Dermis microvascular lymphatic vessel endothelial cell (primary cell): Measurements from ENCODE around the gene NTN4. TPM values are rescaled to one million over a fixed set of nuclear protein-coding genes. Genes with fewer than 3 reads are reported as not detected.
"Not testable (repeated sequence)": the region's sequence is repeated elsewhere in the genome, so short reads cannot be mapped to it uniquely, and the experiment has no call there.

Experiments used
- DNase-seq, 2 donors: peaks; one replicate each; pipeline versions ENCODE4 v3.0.0 to v3.0.0-alpha.2; 2010; ENCODE audit warnings: low read depth in 2 of 2
- total RNA-seq: library from RNA; depleted of rRNA; stranded (reverse); fragments of >200 nt; gene quantifications from 2 replicates; pipeline ENCODE4 v1.2.1, GENCODE V29; 2014

Gene NTN4
- total RNA-seq, 1 donor from 2014 or later: 204 TPM

DNA sequence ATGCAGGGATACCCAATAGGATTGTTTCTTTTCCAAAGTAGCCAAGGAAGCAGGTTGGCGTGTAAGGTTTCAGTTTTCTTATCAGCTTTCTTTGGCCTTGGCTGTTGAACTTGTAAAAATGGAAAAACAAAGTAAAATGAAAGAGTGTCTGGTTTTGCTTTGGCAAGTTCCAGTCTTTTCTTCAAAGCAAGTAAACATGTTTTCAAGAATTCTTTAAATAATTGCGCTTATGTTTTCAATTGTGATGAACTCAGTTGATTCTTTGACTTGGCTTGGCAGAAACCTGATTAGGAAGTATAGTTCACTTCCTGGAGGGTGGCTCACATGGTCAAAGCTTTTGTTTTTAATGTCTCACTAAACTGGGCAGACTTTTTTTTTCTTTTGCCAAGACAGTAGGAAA lies 127.0 kb downstream of the NTN4 start:
- peak; percentile 56 to 96 for DNase-seq

GRCh38 chr12:95661360-95661759 lies 129.2 kb downstream of the NTN4 start:
- no peak for DNase-seq

GRCh38 chr12:95658386-95658785 lies 132.2 kb downstream of the NTN4 start:
- no peak for DNase-seq

GRCh38 chr12:95654665-95655064 lies 135.9 kb downstream of the NTN4 start:
- DNase-seq: not testable (repeated sequence)

DNA sequence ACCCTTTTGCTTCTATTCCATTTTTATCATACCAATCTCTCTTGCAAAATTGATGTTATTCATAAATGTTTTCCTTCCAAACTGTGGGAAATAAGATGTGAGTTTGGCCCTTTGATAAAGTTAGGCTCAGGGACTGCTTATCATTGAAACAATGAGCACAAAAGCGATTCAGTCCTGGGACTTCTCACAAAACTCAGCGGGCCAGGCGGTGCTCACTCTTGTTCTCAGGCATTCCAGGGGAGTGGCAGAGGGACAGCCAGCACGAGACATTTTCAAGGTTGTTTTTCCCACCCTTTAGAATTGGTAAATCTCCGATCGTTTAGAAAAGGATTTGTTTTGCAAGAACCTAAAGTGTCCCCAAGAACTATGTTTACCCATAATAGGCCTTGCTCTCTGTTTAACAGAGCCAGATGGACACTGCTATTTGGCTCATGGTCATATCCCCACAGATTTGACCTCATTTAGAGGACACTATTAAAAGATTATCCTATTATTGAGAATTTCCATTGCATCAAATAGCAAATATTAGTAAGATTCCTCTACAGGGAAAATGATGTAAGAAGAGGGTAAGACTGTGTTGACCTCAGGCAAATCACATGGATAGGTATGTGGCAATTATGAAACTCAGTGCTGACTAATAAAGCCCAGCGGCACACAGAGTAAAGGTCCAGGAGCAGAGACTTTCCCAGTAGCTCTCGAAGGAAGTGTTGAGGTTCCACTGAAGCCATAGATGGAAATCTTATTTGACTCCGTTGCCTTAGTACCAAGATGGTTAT lies 136.6 kb downstream of the NTN4 start:
- DNase-seq: peak; percentile 54 to 58

DNA sequence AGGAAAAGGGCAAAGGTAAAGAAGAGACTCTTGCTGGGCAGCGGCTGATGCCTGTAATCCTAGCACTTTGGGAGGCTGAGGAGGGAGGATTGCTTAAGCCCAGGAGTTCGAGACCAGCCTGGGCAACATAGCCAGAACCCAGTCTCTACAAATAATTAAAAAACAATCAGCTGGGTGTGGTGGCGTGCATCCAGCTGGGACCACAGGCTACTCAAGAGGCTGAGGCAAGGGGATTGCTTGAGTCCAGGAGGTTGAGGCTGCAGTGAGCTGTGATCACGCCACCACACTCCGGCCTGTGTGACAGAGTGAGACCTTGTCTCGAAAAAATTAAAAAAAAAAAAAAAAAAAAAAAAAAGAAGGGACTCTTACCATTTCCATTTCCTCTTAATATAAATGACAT lies 138.9 kb downstream of the NTN4 start:
- no peak for DNase-seq

DNA sequence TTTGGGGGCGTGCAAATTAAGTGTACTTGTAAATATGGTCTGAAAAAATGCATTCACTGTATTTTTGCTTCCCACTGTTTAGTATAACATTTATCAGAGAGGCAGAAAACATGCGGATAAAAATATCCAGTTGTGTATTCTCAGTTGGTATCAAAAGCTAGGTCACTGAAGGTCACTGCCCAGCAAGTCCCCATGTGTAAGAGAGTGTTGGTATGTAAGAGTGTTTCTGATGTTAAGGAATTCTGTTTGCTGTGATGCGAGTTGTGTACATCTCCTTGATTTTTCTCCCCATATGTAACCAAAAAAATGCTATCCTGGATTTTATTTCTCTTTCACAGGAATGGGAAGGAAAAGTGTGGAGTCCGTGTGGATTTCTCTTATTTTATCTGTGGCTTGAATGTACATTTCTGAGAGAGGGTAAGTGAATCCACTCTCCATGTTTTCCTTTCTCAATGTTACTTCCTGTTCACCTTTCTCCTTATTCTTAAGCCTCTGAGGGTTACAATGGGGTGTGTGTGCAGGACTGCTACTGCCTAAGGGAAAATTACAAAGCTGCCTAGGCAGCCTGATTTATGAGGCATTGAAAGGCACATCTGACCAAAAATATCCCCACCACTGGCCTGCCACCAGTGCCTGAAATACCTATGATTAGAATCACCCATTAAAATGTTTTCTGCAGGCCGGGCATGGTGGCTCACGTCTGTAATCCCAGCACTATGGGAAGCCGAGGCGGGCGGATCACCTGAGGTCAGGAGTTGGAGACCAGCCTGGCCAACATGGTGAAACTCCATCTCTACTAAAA lies 141.4 kb downstream of the NTN4 start:
- DNase-seq: peak in 1 of 2 donors; percentile 76

DNA sequence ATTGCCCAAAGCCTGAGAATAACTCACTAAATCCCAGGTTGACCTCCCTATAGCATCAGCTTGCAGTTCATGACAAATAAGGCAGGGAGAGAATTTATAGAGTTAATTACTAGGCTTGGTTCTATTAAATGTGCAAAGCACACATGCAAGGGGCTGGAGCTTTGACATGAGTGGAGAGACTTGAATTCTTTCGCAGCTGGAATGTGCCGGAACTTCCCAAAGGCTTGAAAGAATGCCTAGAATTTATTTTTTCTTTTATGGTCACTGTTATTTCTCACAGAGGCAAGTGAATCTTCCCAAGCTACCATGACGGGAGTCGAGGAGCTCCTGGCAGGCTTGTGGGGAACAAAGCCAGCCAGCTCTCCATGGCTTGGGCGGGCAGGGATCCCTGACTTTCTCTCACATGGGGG lies 143.8 kb downstream of the NTN4 start:
- DNase-seq: no peak

- DNase-seq: no peak
Observed at GRCh38 chr12:95643256-95643655, 147.3 kb downstream of the NTN4 start.

DNA sequence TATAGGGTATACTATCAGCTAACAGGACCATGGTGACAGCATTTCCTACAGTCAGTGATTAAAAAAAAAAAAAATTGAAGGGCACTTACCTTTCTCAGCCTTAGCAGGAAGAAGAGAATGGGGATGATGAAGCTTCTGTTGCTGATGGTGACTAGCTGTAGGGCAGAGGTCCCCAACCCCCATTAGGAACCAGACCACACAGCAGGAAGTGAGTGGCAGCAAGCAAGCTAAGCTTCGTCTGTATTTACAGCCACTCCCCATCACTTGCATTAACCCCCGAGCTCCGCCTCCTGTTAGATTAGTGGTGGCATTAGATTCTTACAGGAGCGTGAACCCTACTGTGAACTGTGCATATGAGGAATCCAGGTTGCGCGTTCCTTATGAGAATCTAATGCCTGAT lies 148.0 kb downstream of the NTN4 start:
- no peak for DNase-seq

DNA sequence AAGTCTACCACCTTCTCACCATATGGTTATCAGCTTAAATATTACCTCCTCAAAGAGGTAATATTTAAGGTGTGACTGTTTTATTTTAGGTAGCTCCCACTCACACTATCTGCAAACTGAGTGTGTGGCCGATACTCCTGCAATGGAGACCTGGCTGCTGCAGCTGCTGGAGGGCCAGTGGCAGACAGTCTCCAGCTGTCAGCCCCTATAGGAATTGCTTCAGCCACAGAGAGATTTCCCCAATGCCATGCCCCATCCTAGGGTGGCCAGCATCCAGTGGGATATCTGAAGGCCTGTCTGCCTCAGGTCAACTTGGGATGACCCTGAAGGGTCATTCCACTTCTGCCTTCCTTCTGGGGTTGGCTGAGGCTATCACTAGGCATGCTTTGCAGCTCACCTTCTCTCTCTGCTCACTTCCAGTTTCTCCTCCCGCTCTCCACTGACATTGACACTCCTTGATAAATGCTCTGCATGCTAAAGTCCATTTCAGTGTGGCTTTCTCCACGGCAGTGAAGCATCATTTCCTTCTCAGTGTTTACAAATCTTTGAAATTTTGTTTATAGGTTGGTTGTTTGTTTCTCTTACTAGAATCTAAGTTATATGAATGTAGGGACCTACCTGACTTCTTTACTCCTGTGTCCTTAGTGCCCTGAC lies 149.1 kb downstream of the NTN4 start:
- DNase-seq: no peak

GRCh38 chr12:95640516-95640915 lies 150.0 kb downstream of the NTN4 start:
- no peak for DNase-seq

DNA sequence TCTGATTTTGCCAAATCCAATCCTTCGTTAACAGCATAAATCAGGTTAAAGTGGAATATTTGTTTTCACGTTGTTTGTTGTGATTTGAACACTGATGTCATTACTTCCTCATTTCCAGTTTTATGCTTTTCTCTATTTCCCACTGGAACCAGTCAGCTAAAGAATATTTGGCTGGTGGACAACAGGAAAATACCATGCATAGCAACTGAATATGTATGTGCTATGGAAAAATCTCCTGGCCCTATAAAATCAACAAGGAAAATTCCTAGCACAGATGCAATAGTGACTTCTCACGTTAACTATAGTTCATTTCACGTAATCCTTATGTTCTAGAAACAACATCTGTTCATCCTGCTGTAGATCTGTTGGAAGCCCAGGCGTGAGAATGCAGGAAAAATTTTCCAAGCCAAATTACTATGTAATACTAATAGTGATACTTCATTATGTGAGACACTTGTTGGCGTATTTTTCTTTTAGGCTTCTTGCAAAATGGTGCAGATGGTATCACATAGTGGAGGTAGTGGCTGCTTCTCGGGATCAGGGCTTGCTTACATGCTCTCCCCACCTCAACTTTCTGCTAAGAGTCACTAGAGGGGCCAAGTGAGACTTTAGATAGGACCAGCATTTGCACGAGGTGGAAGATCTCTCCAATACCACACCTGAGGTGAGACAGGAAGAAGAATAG lies 153.0 kb downstream of the NTN4 start:
- peak; percentile 99 to 100 for DNase-seq

DNA sequence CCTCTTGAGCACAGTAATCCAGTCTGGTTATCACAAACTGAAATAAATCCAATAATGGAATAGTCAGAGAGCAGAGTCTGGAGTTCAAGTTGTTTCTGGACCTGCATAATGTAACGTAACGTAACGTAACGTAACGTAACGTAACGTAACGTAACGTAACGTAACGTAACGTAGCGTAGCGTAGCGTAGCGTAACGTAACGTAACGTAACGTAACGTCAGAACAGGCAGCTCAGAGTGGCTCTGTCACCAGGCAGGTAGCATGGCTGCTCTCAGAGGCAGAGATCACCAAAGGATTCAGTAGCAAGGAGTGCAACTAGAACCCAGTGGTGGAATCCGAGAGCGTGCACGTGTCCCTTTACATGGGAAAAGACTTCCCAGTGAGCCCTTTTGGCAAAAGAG lies 153.6 kb downstream of the NTN4 start:
- no peak for DNase-seq

DNA sequence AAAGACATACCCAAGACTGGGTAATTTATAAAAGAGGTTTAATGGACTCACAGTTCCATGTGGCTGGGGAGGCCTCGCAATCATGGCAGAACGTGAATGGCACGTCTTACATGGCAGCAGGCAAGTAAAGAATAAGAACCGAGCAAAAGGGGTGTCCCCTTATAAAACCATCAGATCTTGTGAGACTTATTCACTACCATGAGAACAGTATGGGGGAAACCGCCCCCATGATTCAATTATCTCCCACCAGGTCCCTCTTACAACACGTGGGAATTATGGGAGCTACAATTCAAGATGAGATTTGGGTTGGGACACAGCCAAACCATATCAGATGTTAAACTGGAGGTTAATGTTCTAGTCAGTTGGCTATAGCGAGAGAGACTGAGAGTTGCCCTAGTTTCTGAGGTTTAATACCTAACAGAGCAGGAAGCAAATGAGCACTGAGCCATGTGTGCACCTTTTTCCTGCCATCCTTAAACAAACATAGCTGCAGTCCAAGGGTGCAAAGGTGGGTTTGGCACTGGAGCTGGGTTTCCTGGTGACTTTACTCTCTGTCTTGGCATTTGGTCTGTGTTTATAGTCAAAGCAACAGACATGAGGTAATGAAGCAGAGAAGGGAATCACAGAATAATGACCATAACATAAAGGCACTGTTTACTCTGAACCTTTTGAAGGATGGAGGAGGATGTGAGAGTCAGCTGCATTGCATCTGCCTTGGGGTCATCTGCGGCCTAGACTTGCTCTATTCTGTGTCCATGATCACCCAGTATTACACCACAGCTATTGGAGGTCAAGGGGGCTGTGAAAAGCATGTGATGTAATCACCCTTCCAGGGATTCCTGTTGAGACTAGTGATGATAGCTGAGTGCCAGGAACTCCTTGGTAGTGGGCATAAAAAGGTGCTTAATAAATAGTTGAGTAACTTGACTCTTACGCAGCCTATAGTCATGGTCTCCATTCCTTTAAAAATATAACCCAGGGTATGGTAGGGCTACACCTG lies 155.6 kb downstream of the NTN4 start:
- peak; percentile 100 for DNase-seq

GRCh38 chr12:95633732-95634465 lies 156.7 kb downstream of the NTN4 start:
- DNase-seq: peak in 1 of 2 donors; percentile 75

DNA sequence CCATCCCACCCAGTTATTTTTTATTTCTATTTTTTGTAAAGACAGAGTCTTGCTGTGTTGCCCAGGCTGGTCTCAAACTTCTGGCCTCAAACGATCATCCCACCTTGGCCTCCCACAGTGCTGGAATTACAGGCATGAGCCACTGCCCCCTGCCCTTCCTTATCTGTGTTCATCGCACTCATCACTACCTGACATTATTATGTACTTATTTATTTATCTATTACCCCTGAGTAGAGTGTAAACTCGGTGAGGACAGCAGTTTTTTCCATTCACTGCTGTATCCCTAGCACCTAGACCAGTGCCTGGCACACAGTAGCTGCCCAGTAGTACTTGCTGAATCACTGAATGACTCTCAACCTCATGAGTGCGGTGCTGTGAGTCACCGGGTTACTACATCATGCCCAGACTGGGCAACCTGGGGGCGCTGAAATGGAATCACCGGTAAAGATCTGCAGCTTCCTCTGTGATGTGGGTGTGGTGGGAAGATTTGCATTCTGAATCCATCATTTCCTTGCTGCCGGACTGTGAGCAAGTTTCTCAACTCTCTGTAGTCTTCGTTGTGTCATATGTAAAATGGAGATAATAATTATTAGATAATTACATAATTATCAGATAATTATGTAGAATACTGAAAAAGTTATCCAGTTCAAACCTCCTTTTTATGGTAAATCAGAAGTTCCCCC lies 157.4 kb downstream of the NTN4 start:
- DNase-seq: peak; percentile 75 to 97

DNA sequence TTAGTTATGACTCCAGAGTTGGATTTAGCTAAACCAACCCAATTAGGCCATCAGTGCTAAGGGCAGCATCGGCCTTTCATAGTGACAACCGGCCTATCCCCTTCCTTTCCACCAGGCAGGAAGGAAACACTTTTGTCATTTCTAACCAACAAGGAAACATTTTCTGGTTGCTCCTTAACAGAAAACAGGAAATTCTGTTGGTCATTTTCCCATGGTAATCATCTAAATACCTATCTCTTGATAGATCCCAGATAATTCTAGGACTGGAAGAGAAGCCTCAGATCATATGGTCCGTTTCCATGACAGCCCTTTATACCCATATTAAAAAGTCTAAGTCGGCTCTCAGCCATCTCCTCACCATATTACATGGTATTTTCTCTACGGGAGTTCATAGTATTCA lies 160.1 kb downstream of the NTN4 start:
- peak; percentile 89 to 97 for DNase-seq

GRCh38 chr12:95629392-95629791 lies 161.2 kb downstream of the NTN4 start:
- no peak for DNase-seq
